Nephron (organoid): ENCODE results near the gene AOC3.
A peak's percentile ranks its signal among the peaks of the same experiment; 100 is the strongest.
"Not testable (repeated sequence)": the region's sequence is repeated elsewhere in the genome, so short reads cannot be mapped to it uniquely, and the experiment has no call there.

ENCODE experiments used
- H3K27ac Mint-ChIP-seq, 3 experiments: 2 replicates each; pipeline ENCODE4 v1.8.0; 2020; ENCODE audit warnings: mixed read lengths in 3 of 3, mild to moderate bottlenecking in 2 of 3, moderate library complexity in 1 of 3
- H3K27me3 Mint-ChIP-seq: 2 replicates; pipeline ENCODE4 v1.8.0; 2021; ENCODE audit warnings: low read depth, mild to moderate bottlenecking, moderate library complexity, mixed read lengths
- H3K36me3 Mint-ChIP-seq: 2 replicates; pipeline ENCODE4 v1.8.0; 2020; ENCODE audit warnings: low read depth, mixed read lengths
- H3K4me1 Mint-ChIP-seq: 2 replicates; pipeline ENCODE4 v1.8.0; 2020; ENCODE audit warnings: mixed read lengths
- H3K4me3 Mint-ChIP-seq, 3 experiments: 2 replicates each; pipeline ENCODE4 v1.8.0; 2020; ENCODE audit warnings: mild to moderate bottlenecking in 3 of 3, mixed read lengths in 3 of 3, moderate library complexity in 2 of 3
- H3K9me3 Mint-ChIP-seq: 2 replicates; pipeline ENCODE4 v1.8.0; 2020; ENCODE audit warnings: mixed read lengths
- TF ChIP-seq, protein P1 (sequence below), 3 experiments: fragments of 200-600 bp; sonication (generic); IDR thresholded peaks; one replicate each; pipeline ENCODE4 v1.5.0; 2021; ENCODE audit warnings: antibody characterized with exemption in 3 of 3; ENCODE audit not compliant: unreplicated experiment in 3 of 3

AOC3 gene

GRCh38 chr17:42857389-42857788 is 6.4 kb downstream of the AOC3 start:
- Mint-ChIP-seq H3K4me3 (no peak overlapping the region), H3K27me3 (no peaks in the 10 kb centered on the region), H3K9me3 (no peaks in the 10 kb centered on the region), H3K4me1 (peaks cover 15% of the 10 kb centered on the region), H3K36me3 (no peaks in the 10 kb centered on the region), H3K27ac (no peak overlapping the region)
- TF ChIP-seq, protein P1, sequence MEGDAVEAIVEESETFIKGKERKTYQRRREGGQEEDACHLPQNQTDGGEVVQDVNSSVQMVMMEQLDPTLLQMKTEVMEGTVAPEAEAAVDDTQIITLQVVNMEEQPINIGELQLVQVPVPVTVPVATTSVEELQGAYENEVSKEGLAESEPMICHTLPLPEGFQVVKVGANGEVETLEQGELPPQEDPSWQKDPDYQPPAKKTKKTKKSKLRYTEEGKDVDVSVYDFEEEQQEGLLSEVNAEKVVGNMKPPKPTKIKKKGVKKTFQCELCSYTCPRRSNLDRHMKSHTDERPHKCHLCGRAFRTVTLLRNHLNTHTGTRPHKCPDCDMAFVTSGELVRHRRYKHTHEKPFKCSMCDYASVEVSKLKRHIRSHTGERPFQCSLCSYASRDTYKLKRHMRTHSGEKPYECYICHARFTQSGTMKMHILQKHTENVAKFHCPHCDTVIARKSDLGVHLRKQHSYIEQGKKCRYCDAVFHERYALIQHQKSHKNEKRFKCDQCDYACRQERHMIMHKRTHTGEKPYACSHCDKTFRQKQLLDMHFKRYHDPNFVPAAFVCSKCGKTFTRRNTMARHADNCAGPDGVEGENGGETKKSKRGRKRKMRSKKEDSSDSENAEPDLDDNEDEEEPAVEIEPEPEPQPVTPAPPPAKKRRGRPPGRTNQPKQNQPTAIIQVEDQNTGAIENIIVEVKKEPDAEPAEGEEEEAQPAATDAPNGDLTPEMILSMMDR (IDR thresholded peaks at IDR 0.05; ENCODE audit: unreplicated experiment in 3 of 3): no peak

- Mint-ChIP-seq H3K4me3 (no peak overlapping the region), H3K27me3 (peaks cover 13% of the 10 kb centered on the region), H3K9me3 (peaks cover 6% of the 10 kb centered on the region), H3K36me3 (peaks cover 4% of the 10 kb centered on the region), H3K27ac (peak overlapping the region in 1 of 3 experiments; percentile 44), H3K4me1 (peaks cover 18% of the 10 kb centered on the region)
- TF ChIP-seq, protein P1 (IDR thresholded peaks at IDR 0.05; ENCODE audit: unreplicated experiment in 3 of 3): no peak
These were observed 14.7 kb downstream of the AOC3 start for GRCh38 chr17:42865638-42866094.

GRCh38 chr17:42866216-42866615 is 15.2 kb downstream of the AOC3 start:
- no peak overlapping the region for H3K4me3 Mint-ChIP-seq
- TF ChIP-seq, protein P1 (IDR thresholded peaks at IDR 0.05; ENCODE audit: unreplicated experiment in 3 of 3): no peak
- peaks cover 18% of the 10 kb centered on the region for H3K4me1 Mint-ChIP-seq
- peaks cover 13% of the 10 kb centered on the region for H3K27me3 Mint-ChIP-seq
- H3K27ac Mint-ChIP-seq: peak overlapping the region in 1 of 3 experiments; percentile 44
- H3K9me3 Mint-ChIP-seq: peaks cover 6% of the 10 kb centered on the region
- peaks cover 4% of the 10 kb centered on the region for H3K36me3 Mint-ChIP-seq

GRCh38 chr17:42866631-42867575 is 15.9 kb downstream of the AOC3 start:
- Mint-ChIP-seq H3K36me3 (peaks cover 9% of the 10 kb centered on the region), H3K27ac (no peak overlapping the region), H3K4me1 (peaks cover 18% of the 10 kb centered on the region), H3K9me3 (peaks cover 12% of the 10 kb centered on the region), H3K4me3 (no peak overlapping the region), H3K27me3 (peaks cover 13% of the 10 kb centered on the region)
- TF ChIP-seq, protein P1 (IDR thresholded peaks at IDR 0.05; ENCODE audit: unreplicated experiment in 3 of 3): no peak

DNA sequence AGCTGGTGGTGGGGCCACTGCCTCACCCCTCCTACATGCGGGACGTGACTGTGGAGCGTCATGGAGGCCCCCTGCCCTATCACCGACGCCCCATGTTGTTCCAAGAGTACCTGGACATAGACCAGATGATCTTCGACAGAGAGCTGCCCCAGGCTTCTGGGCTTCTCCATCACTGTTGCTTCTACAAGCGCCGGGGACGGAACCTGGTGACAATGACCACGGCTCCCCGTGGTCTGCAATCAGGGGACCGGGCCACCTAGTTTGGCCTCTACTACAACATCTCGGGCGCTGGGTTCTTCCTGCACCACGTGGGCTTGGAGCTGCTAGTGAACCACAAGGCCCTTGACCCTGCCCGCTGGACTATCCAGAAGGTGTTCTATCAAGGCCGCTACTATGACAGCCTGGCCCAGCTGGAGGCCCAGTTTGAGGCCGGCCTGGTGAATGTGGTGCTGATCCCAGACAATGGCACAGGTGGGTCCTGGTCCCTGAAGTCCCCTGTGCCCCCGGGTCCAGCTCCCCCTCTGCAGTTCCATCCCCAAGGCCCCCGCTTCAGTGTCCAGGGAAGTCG is 16.8 kb downstream of the AOC3 start:
- H3K4me3 Mint-ChIP-seq, H3K36me3 Mint-ChIP-seq, H3K27ac Mint-ChIP-seq: not testable (repeated sequence)
- peaks cover 12% of the 10 kb centered on the region for H3K9me3 Mint-ChIP-seq
- H3K4me1 Mint-ChIP-seq: peaks cover 18% of the 10 kb centered on the region
- H3K27me3 Mint-ChIP-seq: peaks cover 17% of the 10 kb centered on the region

DNA sequence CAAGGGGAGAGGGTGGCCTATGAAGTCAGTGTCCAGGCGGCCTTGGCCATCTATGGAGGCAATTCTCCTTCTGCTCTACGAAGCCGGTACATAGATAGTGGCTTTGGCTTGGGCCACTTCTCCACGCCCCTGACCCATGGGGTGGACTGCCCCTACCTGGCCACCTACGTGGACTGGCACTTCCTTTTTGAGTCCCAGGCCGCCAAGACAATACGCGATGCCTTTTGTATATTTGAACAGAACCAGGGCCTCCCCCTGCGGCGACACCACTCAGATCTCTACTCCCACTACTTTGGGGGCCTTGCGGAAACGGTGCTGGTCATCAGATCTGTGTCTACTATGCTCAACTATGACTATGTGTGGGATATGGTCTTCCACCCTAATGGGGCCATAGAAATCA is 17.3 kb downstream of the AOC3 start:
- H3K4me3 Mint-ChIP-seq: no peak overlapping the region
- peaks cover 12% of the 10 kb centered on the region for H3K9me3 Mint-ChIP-seq
- H3K4me1 Mint-ChIP-seq: peaks cover 18% of the 10 kb centered on the region
- TF ChIP-seq, protein P1 (IDR thresholded peaks at IDR 0.05; ENCODE audit: unreplicated experiment in 3 of 3): no peak
- peaks cover 9% of the 10 kb centered on the region for H3K36me3 Mint-ChIP-seq
- no peak overlapping the region for H3K27ac Mint-ChIP-seq
- H3K27me3 Mint-ChIP-seq: peaks cover 18% of the 10 kb centered on the region
